ENCODE measurements around the gene ADCY10.

DNA sequence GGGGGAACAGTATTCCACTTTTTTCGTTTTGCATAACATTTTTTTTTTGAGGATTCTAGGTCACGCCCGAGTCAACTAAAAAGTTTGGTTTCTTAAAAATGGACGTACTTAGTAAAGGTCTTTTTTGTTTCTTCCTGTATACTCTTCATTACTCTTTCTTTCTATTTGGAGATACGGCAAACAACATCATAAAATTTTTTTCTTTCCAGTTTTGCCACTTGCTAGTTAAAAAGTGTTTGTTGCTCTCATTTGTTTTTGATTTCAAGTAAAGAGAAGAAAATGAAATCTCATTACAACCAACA is 23.7 kb upstream of the ADCY10 start:
- TF ChIP-seq, protein P1, sequence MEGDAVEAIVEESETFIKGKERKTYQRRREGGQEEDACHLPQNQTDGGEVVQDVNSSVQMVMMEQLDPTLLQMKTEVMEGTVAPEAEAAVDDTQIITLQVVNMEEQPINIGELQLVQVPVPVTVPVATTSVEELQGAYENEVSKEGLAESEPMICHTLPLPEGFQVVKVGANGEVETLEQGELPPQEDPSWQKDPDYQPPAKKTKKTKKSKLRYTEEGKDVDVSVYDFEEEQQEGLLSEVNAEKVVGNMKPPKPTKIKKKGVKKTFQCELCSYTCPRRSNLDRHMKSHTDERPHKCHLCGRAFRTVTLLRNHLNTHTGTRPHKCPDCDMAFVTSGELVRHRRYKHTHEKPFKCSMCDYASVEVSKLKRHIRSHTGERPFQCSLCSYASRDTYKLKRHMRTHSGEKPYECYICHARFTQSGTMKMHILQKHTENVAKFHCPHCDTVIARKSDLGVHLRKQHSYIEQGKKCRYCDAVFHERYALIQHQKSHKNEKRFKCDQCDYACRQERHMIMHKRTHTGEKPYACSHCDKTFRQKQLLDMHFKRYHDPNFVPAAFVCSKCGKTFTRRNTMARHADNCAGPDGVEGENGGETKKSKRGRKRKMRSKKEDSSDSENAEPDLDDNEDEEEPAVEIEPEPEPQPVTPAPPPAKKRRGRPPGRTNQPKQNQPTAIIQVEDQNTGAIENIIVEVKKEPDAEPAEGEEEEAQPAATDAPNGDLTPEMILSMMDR (conservative IDR thresholded peaks at IDR 0.05), result no peak
- TF ChIP-seq EZH2 (IDR thresholded peaks at IDR 0.05; ENCODE audit: low read depth), result no peak
